Left lung (tissue), 8 donors: ENCODE measurements around the gene PCDHA11. TPM values are rescaled to one million over a fixed set of nuclear protein-coding genes. Genes with fewer than 3 reads are reported as not detected.

Experiments used
- polyA plus RNA-seq, 6 donors: library from polyadenylated mRNA; unstranded; fragments of 120-200 nt; gene quantifications; one replicate each; pipeline ENCODE4 v1.2.1, GENCODE V29; 2013; ENCODE audit not compliant: insufficient read length in 6 of 6
- total RNA-seq, 2 donors: library from RNA; stranded (reverse); fragmentation: NEBNext Ultra II Directional; extraction: Animal tissue kit (Norgen Biotek cat#: 25700); gene quantifications; one replicate each; pipeline ENCODE4 v1.2.1, GENCODE V29; 2021
- donor health status: DM: no; HTN: yes; CAD: no.
- donor health status: DM: no; HTN: no; CAD: no.

PCDHA11 gene
- total and polyA plus RNA-seq, 8 donors, result 0.15 to 1.5 (median 0.42) TPM

Other genes with a start within 250 kb of the PCDHA11 start
- 100 to 1,000 TPM in 1 of 2 donors, 10 to 100 TPM in 1; 76.8 to 252 TPM for gene CD14, start 235.8 kb upstream of the PCDHA11 start, total RNA-seq
- 10 to 100 TPM; 11.1 to 21.1 (median 18.8) TPM for gene CD14, start 235.8 kb upstream of the PCDHA11 start, polyA plus RNA-seq
- 10 to 100 TPM in 1 of 2 donors, 1 to 10 TPM in 1; 7.6 to 12.8 TPM for gene TMCO6, start 229.5 kb upstream of the PCDHA11 start, total RNA-seq
- gene TMCO6, start 229.5 kb upstream of the PCDHA11 start, polyA plus RNA-seq, result 10 to 100 TPM; 18.7 to 23.1 (median 19.7) TPM
- 10 to 100 TPM; 50.2 to 62.8 TPM for gene NDUFA2, start 221.3 kb upstream of the PCDHA11 start, total RNA-seq
- gene NDUFA2, start 221.3 kb upstream of the PCDHA11 start, polyA plus RNA-seq, result 10 to 100 TPM; 56.3 to 68.2 (median 64.1) TPM
- 10 to 100 TPM; 53.9 to 58.5 TPM for gene IK, start 221.1 kb upstream of the PCDHA11 start, total RNA-seq
- gene IK, start 221.1 kb upstream of the PCDHA11 start, polyA plus RNA-seq, result 100 to 1,000 TPM; 131 to 178 (median 164) TPM
- gene WDR55, start 204.1 kb upstream of the PCDHA11 start, total RNA-seq, result 10 to 100 TPM; 21.0 to 26.5 TPM
- gene WDR55, start 204.1 kb upstream of the PCDHA11 start, polyA plus RNA-seq, result 10 to 100 TPM; 17.8 to 24.0 (median 20.7) TPM
- under 1 TPM; 0.41 to 0.71 TPM for gene DND1, start 195.4 kb upstream of the PCDHA11 start, total RNA-seq
- 1 to 10 TPM in 2 of 6 donors, under 1 TPM in 2, not detected in 2; 0.36 to 1.3 (median 0.80) TPM for gene DND1, start 195.4 kb upstream of the PCDHA11 start, polyA plus RNA-seq
- 10 to 100 TPM; 36.2 to 50.4 TPM for gene HARS1, start 177.6 kb upstream of the PCDHA11 start, total RNA-seq
- 10 to 100 TPM; 70.5 to 82.8 (median 74.3) TPM for gene HARS1, start 177.6 kb upstream of the PCDHA11 start, polyA plus RNA-seq
- gene HARS2, start 177.5 kb upstream of the PCDHA11 start, total RNA-seq, result 10 to 100 TPM; 23.4 to 25.2 TPM
- 10 to 100 TPM; 46.4 to 57.4 (median 51.2) TPM for gene HARS2, start 177.5 kb upstream of the PCDHA11 start, polyA plus RNA-seq
- gene ZMAT2, start 168.5 kb upstream of the PCDHA11 start, total RNA-seq, result 10 to 100 TPM; 40.6 to 43.8 TPM
- 100 to 1,000 TPM in 5 of 6 donors, 10 to 100 TPM in 1; 97.8 to 133 (median 118) TPM for gene ZMAT2, start 168.5 kb upstream of the PCDHA11 start, polyA plus RNA-seq
- not detected for gene PCDHA1, start 82.8 kb upstream of the PCDHA11 start, total RNA-seq
- gene PCDHA1, start 82.8 kb upstream of the PCDHA11 start, polyA plus RNA-seq, result under 1 TPM in 4 of 6 donors, not detected in 2; 0.06 to 0.14 (median 0.11) TPM
- gene PCDHA2, start 74.1 kb upstream of the PCDHA11 start, total RNA-seq, result under 1 TPM; 0.18 to 0.52 TPM
- under 1 TPM; 0.15 to 0.46 (median 0.35) TPM for gene PCDHA2, start 74.1 kb upstream of the PCDHA11 start, polyA plus RNA-seq
- under 1 TPM; 0.50 to 0.73 TPM for gene PCDHA3, start 67.9 kb upstream of the PCDHA11 start, total RNA-seq
- gene PCDHA3, start 67.9 kb upstream of the PCDHA11 start, polyA plus RNA-seq, result under 1 TPM; 0.21 to 0.46 (median 0.40) TPM
- gene PCDHA4, start 61.9 kb upstream of the PCDHA11 start, total RNA-seq, result under 1 TPM; 0.65 to 0.79 TPM
- under 1 TPM; 0.20 to 0.70 (median 0.46) TPM for gene PCDHA4, start 61.9 kb upstream of the PCDHA11 start, polyA plus RNA-seq
- gene PCDHA5, start 47.3 kb upstream of the PCDHA11 start, total RNA-seq, result under 1 TPM; 0.37 to 0.64 TPM
- under 1 TPM; 0.06 to 0.17 (median 0.08) TPM for gene PCDHA5, start 47.3 kb upstream of the PCDHA11 start, polyA plus RNA-seq
- gene PCDHA6, start 41.0 kb upstream of the PCDHA11 start, total RNA-seq, result 1 to 10 TPM in 1 of 2 donors, under 1 TPM in 1; 0.76 to 1.8 TPM
- under 1 TPM; 0.34 to 0.90 (median 0.46) TPM for gene PCDHA6, start 41.0 kb upstream of the PCDHA11 start, polyA plus RNA-seq
- gene PCDHA7, start 34.7 kb upstream of the PCDHA11 start, total RNA-seq, result under 1 TPM; 0.52 to 0.87 TPM
- under 1 TPM; 0.10 to 0.66 (median 0.49) TPM for gene PCDHA7, start 34.7 kb upstream of the PCDHA11 start, polyA plus RNA-seq
- under 1 TPM in 1 of 2 donors, not detected in 1; 0.21 TPM for gene PCDHA8, start 27.8 kb upstream of the PCDHA11 start, total RNA-seq
- under 1 TPM; 0.05 to 0.16 (median 0.12) TPM for gene PCDHA8, start 27.8 kb upstream of the PCDHA11 start, polyA plus RNA-seq
- under 1 TPM in 1 of 2 donors, not detected in 1; 0.20 TPM for gene PCDHA9, start 20.6 kb upstream of the PCDHA11 start, total RNA-seq
- under 1 TPM; 0.03 to 0.11 (median 0.06) TPM for gene PCDHA9, start 20.6 kb upstream of the PCDHA11 start, polyA plus RNA-seq
- gene PCDHA10, start 13.1 kb upstream of the PCDHA11 start, total RNA-seq, result 1 to 10 TPM in 1 of 2 donors, under 1 TPM in 1; 0.47 to 1.7 TPM
- gene PCDHA10, start 13.1 kb upstream of the PCDHA11 start, polyA plus RNA-seq, result under 1 TPM; 0.14 to 0.65 (median 0.39) TPM
- gene PCDHA12, start 6.4 kb downstream of the PCDHA11 start, total RNA-seq, result 1 to 10 TPM; 3.6 to 7.4 TPM
- gene PCDHA12, start 6.4 kb downstream of the PCDHA11 start, polyA plus RNA-seq, result under 1 TPM in 5 of 6 donors, not detected in 1; 0.03 to 0.09 (median 0.06) TPM
- 1 to 10 TPM; 1.5 to 1.7 TPM for gene PCDHA13, start 13.2 kb downstream of the PCDHA11 start, total RNA-seq
- under 1 TPM; 0.09 to 0.38 (median 0.26) TPM for gene PCDHA13, start 13.2 kb downstream of the PCDHA11 start, polyA plus RNA-seq
- gene PCDHAC1, start 57.3 kb downstream of the PCDHA11 start, total RNA-seq, result 1 to 10 TPM; 6.7 to 8.3 TPM
- gene PCDHAC1, start 57.3 kb downstream of the PCDHA11 start, polyA plus RNA-seq, result under 1 TPM; 0.26 to 0.53 (median 0.32) TPM
- gene PCDHAC2, start 97.5 kb downstream of the PCDHA11 start, total RNA-seq, result 10 to 100 TPM in 1 of 2 donors, 1 to 10 TPM in 1; 9.9 to 12.6 TPM
- gene PCDHAC2, start 97.5 kb downstream of the PCDHA11 start, polyA plus RNA-seq, result 1 to 10 TPM; 2.8 to 4.5 (median 3.1) TPM
- gene PCDHB1, start 182.4 kb downstream of the PCDHA11 start, total RNA-seq, result under 1 TPM; 0.06 to 0.10 TPM
- gene PCDHB1, start 182.4 kb downstream of the PCDHA11 start, polyA plus RNA-seq, result under 1 TPM; 0.06 to 0.14 (median 0.11) TPM
- gene PCDHB2, start 225.7 kb downstream of the PCDHA11 start, total RNA-seq, result 1 to 10 TPM; 3.6 to 6.6 TPM
- gene PCDHB2, start 225.7 kb downstream of the PCDHA11 start, polyA plus RNA-seq, result 10 to 100 TPM in 1 of 6 donors, 1 to 10 TPM in 5; 5.9 to 12.5 (median 8.9) TPM
- gene PCDHB3, start 231.5 kb downstream of the PCDHA11 start, total RNA-seq, result 1 to 10 TPM; 2.0 to 3.9 TPM
- 1 to 10 TPM; 2.2 to 4.1 (median 3.2) TPM for gene PCDHB3, start 231.5 kb downstream of the PCDHA11 start, polyA plus RNA-seq